Tibial nerve (tissue), 4 donors: ENCODE data around the gene ERO1B.

Source experiments
- CTCF ChIP-seq, 5 experiments: fragments of 200-600 bp in 3 of 5; fragments of 450-650 bp in 2 of 5; sonication (generic) in 3 of 5; IDR thresholded peaks; one replicate each; pipeline ENCODE4 v1.5.1; 2016 to 2019; ENCODE audit warnings: antibody characterized with exemption in 5 of 5, mild to moderate bottlenecking in 3 of 5, moderate library complexity in 2 of 5
- EP300 ChIP-seq, 2 donors: sonication (generic); formaldehyde crosslinking; IDR thresholded peaks; one replicate each; pipeline ENCODE4 v1.6.1; 2017; ENCODE audit warnings: antibody characterized with exemption in 2 of 2, mild to moderate bottlenecking in 1 of 2
- POLR2A ChIP-seq, 2 donors: fragments of 450-650 bp; IDR thresholded peaks; one replicate each; pipeline ENCODE4 v1.6.1; 2017; ENCODE audit warnings: antibody characterized with exemption in 2 of 2, mild to moderate bottlenecking in 2 of 2, moderate library complexity in 2 of 2

- TF ChIP-seq CTCF (IDR thresholded peaks at IDR 0.05) (no peak), EP300 (IDR thresholded peaks at IDR 0.05) (no peak), POLR2A (IDR thresholded peaks at IDR 0.05) (no peak)
Observed at GRCh38 chr1:236257216-236257615, 24.5 kb downstream of the ERO1B start.
